GM12872 (cell line): Measurements from ENCODE around the gene TMEM11.

Experiments
- TF ChIP-seq, protein P1 (sequence below): IDR thresholded peaks from 3 replicates; pipeline ENCODE4 v1.5.1; 2011; ENCODE audit warnings: low read depth, mild to moderate bottlenecking, low read length, moderate library complexity; ENCODE audit not compliant: insufficient read depth

TMEM11 gene

GRCh38 chr17:21196126-21196525, 17.8 kb downstream of the TMEM11 start:
- TF ChIP-seq, protein P1, sequence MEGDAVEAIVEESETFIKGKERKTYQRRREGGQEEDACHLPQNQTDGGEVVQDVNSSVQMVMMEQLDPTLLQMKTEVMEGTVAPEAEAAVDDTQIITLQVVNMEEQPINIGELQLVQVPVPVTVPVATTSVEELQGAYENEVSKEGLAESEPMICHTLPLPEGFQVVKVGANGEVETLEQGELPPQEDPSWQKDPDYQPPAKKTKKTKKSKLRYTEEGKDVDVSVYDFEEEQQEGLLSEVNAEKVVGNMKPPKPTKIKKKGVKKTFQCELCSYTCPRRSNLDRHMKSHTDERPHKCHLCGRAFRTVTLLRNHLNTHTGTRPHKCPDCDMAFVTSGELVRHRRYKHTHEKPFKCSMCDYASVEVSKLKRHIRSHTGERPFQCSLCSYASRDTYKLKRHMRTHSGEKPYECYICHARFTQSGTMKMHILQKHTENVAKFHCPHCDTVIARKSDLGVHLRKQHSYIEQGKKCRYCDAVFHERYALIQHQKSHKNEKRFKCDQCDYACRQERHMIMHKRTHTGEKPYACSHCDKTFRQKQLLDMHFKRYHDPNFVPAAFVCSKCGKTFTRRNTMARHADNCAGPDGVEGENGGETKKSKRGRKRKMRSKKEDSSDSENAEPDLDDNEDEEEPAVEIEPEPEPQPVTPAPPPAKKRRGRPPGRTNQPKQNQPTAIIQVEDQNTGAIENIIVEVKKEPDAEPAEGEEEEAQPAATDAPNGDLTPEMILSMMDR: no peak

- TF ChIP-seq, protein P1: no peak
Observed at GRCh38 chr17:21194703-21195102, 19.3 kb downstream of the TMEM11 start.

GRCh38 chr17:21194226-21194625, 19.7 kb downstream of the TMEM11 start:
- TF ChIP-seq, protein P1: no peak

DNA sequence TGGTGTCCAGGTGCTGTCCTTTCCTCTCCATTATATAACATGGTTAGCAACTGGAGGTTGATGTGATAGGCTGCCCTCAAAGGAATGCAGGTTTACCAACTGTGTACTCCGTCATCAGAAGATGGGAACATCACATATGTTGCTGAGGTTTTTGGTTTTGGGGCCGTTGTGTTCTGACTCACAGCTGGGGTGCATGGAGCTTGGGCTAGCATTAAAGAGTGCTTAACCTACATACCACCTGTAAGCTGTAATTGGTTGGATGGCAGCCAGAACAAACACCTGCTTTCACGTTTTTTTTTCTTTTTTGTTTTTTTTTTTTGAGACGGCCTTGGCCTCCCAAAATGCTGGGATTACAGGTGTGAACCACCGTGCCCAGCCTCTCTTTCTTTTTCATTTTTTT, 20.9 kb downstream of the TMEM11 start:
- TF ChIP-seq, protein P1: no peak

- TF ChIP-seq, protein P1: no peak
Observed at GRCh38 chr17:21191698-21192097, 22.3 kb downstream of the TMEM11 start.

GRCh38 chr17:21190078-21190477, 23.9 kb downstream of the TMEM11 start:
- TF ChIP-seq, protein P1: no peak

DNA sequence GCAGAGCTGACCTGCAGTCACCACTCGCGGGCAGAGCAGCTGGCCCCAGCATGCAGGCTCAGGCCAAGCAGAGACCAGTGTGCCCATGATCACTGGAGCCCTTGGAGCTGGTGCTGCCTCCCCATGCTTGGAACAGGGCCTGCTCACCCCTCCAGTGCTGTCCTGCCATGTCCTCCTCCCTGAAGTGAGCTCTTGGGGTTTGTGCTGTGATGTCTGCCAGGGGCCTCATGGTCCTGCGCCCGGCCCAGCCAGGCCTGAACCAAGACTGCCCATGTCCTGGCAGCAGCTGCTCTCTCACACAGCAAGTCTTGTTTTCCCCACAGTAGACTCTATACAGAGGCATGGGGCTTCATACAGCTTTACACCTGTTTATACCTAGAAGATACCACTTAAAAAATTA, 24.6 kb downstream of the TMEM11 start:
- TF ChIP-seq, protein P1: no peak

- TF ChIP-seq, protein P1: no peak
Observed at GRCh38 chr17:21186399-21187187, 27.4 kb downstream of the TMEM11 start.
